Stimulated activated CD4-positive, alpha-beta T cell treated with anti-CD3 and anti-CD28 coated beads, Interleukin-1b, Interleukin-23, amount 100 ng/mL, for 1 hour (primary cell): Measurements from ENCODE around the gene ORMDL1.
A peak's percentile ranks its signal among the peaks of the same experiment; 100 is the strongest.
"Not testable (repeated sequence)": the region's sequence is repeated elsewhere in the genome, so short reads cannot be mapped to it uniquely, and the experiment has no call there.

Experiments
- DNase-seq, 2 donors: peaks; one replicate each; pipeline ENCODE4 v3.0.0-alpha.2; 2020; ENCODE audit warnings: low read depth in 2 of 2

The ORMDL1 gene

GRCh38 chr2:189770590-189771322, 13.4 kb downstream of the ORMDL1 start:
- DNase-seq = no peak

- DNase-seq = no peak
Observed at GRCh38 chr2:189763908-189764661, 20.1 kb downstream of the ORMDL1 start.

DNA sequence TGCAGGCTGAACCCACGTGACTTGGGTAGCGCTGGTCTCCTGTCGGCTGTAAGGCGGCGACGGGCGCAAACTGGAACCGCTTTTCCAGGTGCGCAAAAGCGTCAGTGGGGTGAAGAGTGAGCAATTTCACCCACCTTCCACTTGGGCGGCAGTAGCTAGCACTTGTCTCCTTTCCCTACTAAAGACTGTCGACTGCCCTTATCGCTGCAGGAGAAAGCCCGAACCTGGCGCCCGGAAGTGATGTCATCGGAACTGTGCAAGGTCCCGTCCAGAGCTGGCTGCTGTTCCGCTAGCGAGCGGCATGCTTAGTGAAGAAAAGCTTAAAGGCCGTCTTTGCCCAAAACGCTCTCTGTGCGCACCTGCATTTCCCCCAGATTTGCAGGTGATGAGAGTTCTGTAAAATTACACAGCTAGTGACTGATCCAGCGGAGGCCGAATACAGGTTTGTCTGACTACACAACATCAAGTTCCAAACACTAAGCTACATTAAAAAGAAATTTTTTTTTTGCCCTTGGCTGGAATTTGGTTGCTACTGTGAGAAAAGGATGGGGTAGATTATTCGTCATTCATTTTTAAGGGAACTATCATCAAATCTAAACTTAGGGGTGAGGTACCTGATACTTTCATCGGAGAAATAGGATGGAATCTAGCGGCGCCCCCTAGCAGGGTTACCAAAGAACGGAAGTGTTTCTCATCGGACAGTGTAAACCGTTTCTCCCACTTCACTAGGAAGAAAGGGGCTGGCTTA, 21.4 kb downstream of the ORMDL1 start, which contains the start of gene OSGEPL1:
Gene OSGEPL1 (minus strand): TSS at position 242 of the 748 bp plus-strand sequence. CDS start 1,152 bp downstream, outside the sequence.
- peak; percentile 69 to 72 for DNase-seq

- DNase-seq = no peak
Observed at GRCh38 chr2:189762229-189762550, 21.9 kb downstream of the ORMDL1 start.

GRCh38 chr2:189760154-189760553, 24.0 kb downstream of the ORMDL1 start:
- DNase-seq = not testable (repeated sequence)

DNA sequence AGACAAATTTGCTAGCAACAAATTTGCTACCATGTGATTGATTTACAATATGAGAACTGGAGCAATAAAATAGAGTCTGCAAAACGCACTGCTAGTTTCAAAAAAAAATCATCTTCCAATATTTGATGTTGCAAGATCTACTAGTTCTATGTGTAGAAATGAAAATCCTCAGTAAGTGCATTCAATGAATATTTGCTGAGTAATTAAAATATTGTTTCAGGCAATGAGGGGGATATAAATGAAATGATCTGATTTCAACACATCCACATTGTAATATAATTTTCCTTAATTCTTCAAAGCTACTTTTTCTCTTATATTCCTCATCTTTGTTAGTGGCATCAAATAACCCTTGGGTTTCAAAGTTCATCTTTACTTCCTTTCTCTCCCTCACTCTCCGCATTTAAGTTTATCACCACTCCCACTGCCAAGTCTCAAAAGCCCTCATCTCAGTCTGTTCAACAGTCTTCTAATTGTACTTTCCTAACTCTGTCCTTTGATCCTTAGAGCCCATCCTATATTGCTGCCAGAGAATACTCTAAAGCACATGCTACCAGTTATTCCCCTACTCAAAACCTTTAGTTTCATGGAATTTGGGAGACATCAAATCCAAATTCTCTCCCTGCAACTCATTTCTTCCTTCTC, 27.7 kb downstream of the ORMDL1 start:
- DNase-seq = no peak

DNA sequence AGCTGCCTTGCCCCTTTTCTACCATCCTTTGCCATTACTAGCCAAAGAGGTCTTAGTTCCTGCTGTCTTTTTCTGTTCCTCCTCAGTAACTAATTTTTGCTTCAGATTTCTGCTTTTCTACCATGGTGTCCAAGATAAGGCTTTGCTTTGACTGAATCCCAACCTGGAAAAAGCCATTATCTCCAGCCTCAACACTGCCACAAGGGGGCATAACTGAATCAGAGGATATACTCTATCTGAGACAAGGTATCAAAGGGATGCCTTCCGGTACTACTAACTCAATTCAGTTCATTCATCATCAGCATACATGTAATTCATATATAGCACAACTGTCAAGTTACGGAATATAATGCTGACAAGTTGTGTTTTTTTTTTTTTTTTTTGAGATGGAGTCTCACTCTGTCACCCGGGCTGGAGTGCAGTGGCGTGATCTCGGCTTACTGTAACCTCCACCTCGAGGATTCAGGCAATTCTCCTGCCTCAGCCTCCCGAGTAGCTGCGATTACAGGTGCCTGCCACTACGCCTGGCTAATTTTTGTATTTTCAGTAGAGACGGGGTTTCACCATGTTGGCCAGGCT, 33.0 kb downstream of the ORMDL1 start:
- no peak for DNase-seq

DNA sequence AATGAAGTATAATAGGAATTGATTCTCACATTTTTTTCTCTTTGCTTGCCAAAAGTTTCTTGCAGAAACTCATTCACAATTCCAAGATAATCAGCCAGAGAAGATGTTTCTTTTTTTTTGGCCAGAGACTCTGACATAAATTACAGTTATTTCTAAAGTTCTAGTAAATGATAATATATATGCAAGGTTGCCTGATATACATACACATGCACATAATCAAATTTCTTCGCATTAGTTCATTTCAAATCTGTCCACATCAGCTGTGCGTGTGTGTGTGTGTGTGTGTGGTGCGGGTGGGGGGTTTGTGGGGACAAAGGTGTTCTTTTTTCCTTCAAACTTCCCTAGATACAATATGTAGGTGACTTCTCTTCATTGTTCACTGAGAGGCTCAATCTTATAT, 54.7 kb downstream of the ORMDL1 start:
- DNase-seq = no peak

- no peak for DNase-seq
Observed at GRCh38 chr2:189726849-189727248, 57.3 kb downstream of the ORMDL1 start.

GRCh38 chr2:189726271-189726670, 57.9 kb downstream of the ORMDL1 start:
- DNase-seq = no peak

DNA sequence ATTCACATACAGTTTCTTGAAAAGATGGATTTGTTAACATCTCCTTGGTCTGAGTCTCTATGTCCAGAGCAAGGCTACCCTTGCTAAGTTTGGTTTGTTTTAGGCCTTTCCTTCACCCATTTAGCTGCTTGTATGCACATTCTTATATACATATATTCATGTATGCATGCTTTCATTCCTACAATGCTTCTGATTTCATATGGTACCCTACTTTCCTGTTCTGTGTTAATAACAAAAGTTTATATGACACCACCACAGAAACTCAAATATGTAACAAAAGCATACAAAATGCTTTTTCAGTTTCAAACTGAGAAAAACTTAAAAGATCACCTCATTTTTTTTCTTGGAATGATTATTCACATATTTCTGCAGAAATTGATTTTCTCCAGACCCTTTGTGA, 60.9 kb downstream of the ORMDL1 start:
- no peak for DNase-seq
